CD14-positive monocyte (primary cell): ENCODE data around the gene KCNQ1. TPM values are rescaled to one million over a fixed set of nuclear protein-coding genes. Genes with fewer than 3 reads are reported as not detected.

ENCODE experiments used
- DNase-seq, 3 donors: peaks; one replicate each; pipeline ENCODE4 v3.0.0-alpha.2; 2011 to 2022
- H2AFZ ChIP-seq: 2 replicates; pipeline ENCODE4 v1.6.0; 2012; ENCODE audit warnings: mild to moderate bottlenecking, low read depth, low read length, inconsistent platforms; ENCODE audit not compliant: insufficient read depth, poor library complexity, severe bottlenecking
- H3K27ac ChIP-seq, 2 donors: 1 replicate in 1 of 2; 2 replicates in 1 of 2; pipeline ENCODE4 v1.5.1; 2012 to 2013; ENCODE audit warnings: low read length in 2 of 2, control low read depth in 1 of 2, inconsistent platforms in 1 of 2, low read depth in 1 of 2, mild to moderate bottlenecking in 1 of 2
- H3K27me3 ChIP-seq, 2 donors: one replicate each; pipeline versions ENCODE4 v1.6.0 to v1.6.1; 2011 to 2013; ENCODE audit warnings: low read length in 2 of 2; ENCODE audit not compliant: control insufficient read depth in 2 of 2, insufficient read depth in 2 of 2
- H3K36me3 ChIP-seq, 2 donors: replicated peaks in 1 of 2; 1 replicate in 1 of 2; 2 replicates in 1 of 2; pipeline versions ENCODE4 v1.5.1 to v1.6.1; 2012 to 2013; ENCODE audit warnings: low read length in 2 of 2, control low read depth in 1 of 2, inconsistent platforms in 1 of 2, mild to moderate bottlenecking in 1 of 2; ENCODE audit not compliant: insufficient read depth in 2 of 2, control insufficient read depth in 1 of 2
- H3K4me1 ChIP-seq, 2 donors: 1 replicate in 1 of 2; 2 replicates in 1 of 2; pipeline versions ENCODE4 v1.5.1 to v1.6.1; 2012 to 2013; ENCODE audit warnings: low read length in 2 of 2, control low read depth in 1 of 2, inconsistent platforms in 1 of 2, mild to moderate bottlenecking in 1 of 2, moderate library complexity in 1 of 2; ENCODE audit not compliant: insufficient read depth in 2 of 2, control insufficient read depth in 1 of 2
- H3K4me2 ChIP-seq: replicated peaks from 2 replicates; pipeline ENCODE3; 2012; ENCODE audit warnings: low read length, moderate library complexity, mild to moderate bottlenecking; ENCODE audit not compliant: poor library complexity, severe bottlenecking; ENCODE audit errors: extremely low read depth
- H3K4me3 ChIP-seq, 3 experiments: fragments of 200-600 bp in 1 of 3; sonication (generic) in 1 of 3; replicated peaks in 1 of 3; 1 replicate in 2 of 3; 2 replicates in 1 of 3; pipeline ENCODE4 v1.5.1; 2011 to 2013; ENCODE audit warnings: low read length in 3 of 3, mild to moderate bottlenecking in 3 of 3, control low read depth in 2 of 3, low read depth in 2 of 3, inconsistent platforms in 1 of 3, moderate library complexity in 1 of 3
- H3K79me2 ChIP-seq: 2 replicates; pipeline ENCODE4 v1.6.0; 2012; ENCODE audit warnings: mild to moderate bottlenecking, control low read depth, inconsistent platforms, low read length, moderate library complexity; ENCODE audit not compliant: insufficient read depth
- H3K9ac ChIP-seq: 2 replicates; pipeline ENCODE4 v1.6.0; 2017; ENCODE audit warnings: low read length, mild to moderate bottlenecking; ENCODE audit not compliant: insufficient read depth, poor library complexity, severe bottlenecking
- H3K9me3 ChIP-seq, 2 donors: replicated peaks in 1 of 2; 1 replicate in 1 of 2; 2 replicates in 1 of 2; pipeline versions ENCODE4 v1.5.1 to v1.6.1; 2012 to 2013; ENCODE audit warnings: low read length in 2 of 2, control low read depth in 1 of 2; ENCODE audit not compliant: control insufficient read depth in 1 of 2, insufficient read depth in 1 of 2
- H4K20me1 ChIP-seq: 2 replicates; pipeline ENCODE4 v1.6.0; 2012; ENCODE audit warnings: mild to moderate bottlenecking, low read length, control low read depth, moderate library complexity; ENCODE audit not compliant: insufficient read depth
- H3K27ac Mint-ChIP-seq, 7 donors: one replicate each; pipeline ENCODE4 v1.8.0; 2020; ENCODE audit warnings: mild to moderate bottlenecking in 7 of 7, mixed read lengths in 7 of 7, moderate library complexity in 6 of 7, inconsistent platforms in 2 of 7
- H3K27me3 Mint-ChIP-seq, 3 donors: one replicate each; pipeline ENCODE4 v1.8.0; 2021 to 2022; ENCODE audit warnings: low read depth in 3 of 3, mild to moderate bottlenecking in 3 of 3, mixed read lengths in 3 of 3, moderate library complexity in 3 of 3, inconsistent platforms in 1 of 3
- H3K36me3 Mint-ChIP-seq, 2 donors: one replicate each; pipeline ENCODE4 v1.8.0; 2020; ENCODE audit warnings: mixed read lengths in 2 of 2, inconsistent platforms in 1 of 2, mild to moderate bottlenecking in 1 of 2
- H3K4me1 Mint-ChIP-seq: one replicate; pipeline ENCODE4 v1.8.0; 2020; ENCODE audit warnings: mild to moderate bottlenecking, mixed read lengths
- H3K4me3 Mint-ChIP-seq, 2 donors: one replicate each; pipeline ENCODE4 v1.8.0; 2020; ENCODE audit warnings: mild to moderate bottlenecking in 2 of 2, mixed read lengths in 2 of 2, moderate library complexity in 1 of 2
- H3K9me3 Mint-ChIP-seq, 7 donors: one replicate each; pipeline ENCODE4 v1.8.0; 2020 to 2022; ENCODE audit warnings: mixed read lengths in 7 of 7, mild to moderate bottlenecking in 6 of 7, moderate library complexity in 6 of 7, inconsistent platforms in 2 of 7
- WGBS: methylation state at CpG from one replicate; pipeline ENCODE4 v1.1.5; 2013; ENCODE audit warnings: missing lambda C conversion rate; ENCODE audit not compliant: insufficient coverage; 5-methylcytosine and 5-hydroxymethylcytosine counted together
- intact Hi-C, 2 donors: fragments of 100-400 bp; cut with micrococcal nuclease; formaldehyde crosslinking; loops; one replicate each; pipeline versions ENCODE4 v1.15.0 to v1.15.1; 2023
- polyA plus RNA-seq, 3 donors: library from polyadenylated mRNA; depleted of rRNA in 1 of 3; unstranded in 2 of 3; stranded (reverse) in 1 of 3; fragments of 300-500 nt in 2 of 3; fragments of >200 nt in 1 of 3; fragmentation: Illumina TruSeq in 2 of 3; gene quantifications; 1 replicate in 2 of 3; 2 replicates in 1 of 3; pipeline ENCODE4 v1.2.3, GENCODE V29; 2012 to 2021
- TF ChIP-seq, protein P1 (sequence below): fragments of 200-600 bp; IDR thresholded peaks from one replicate; pipeline ENCODE4 v1.8.0; 2022; ENCODE audit warnings: antibody characterized with exemption, mild to moderate bottlenecking

KCNQ1 gene
- polyA plus RNA-seq, 3 donors, result 14.9 to 31.8 (median 21.6) TPM

DNA sequence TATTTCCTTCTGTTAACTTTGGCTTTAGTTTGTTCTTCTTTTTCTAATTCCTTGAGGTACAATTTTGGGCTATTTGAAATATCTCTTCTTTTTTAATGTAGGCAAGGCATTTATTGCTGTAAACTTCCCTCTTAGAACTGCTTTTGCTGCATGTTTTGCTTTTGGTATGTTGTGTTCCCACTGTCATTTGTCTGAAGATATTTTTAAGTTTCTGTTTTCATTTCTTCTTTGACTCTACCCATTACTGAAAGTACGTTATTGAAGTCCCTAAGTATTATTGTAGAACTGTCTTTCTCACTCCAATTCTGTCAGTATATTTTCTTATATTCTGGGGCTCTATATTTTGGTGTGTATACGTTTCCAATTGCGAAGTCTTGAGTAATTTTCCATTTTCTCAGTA, 177.1 kb downstream of the KCNQ1 start:
- Mint-ChIP-seq H3K36me3 (peaks cover 51 to 53% of the 10 kb centered on the region in 2 donors), H3K27me3 (peaks cover 2 to 5% (median 3%) of the 10 kb centered on the region in 3 donors), H3K4me1 (no peaks in the 10 kb centered on the region), H3K9me3 (peaks cover 0 to 5% (median 3%) of the 10 kb centered on the region in 7 donors), H3K4me3 (no peak overlapping the region), H3K27ac (no peak overlapping the region)
- intact Hi-C loops, result loop anchor here in 1 of 2 donors (5.0 kb wide), 1 partner anchor 35 kb away; no protein-coding TSS in a partner anchor
- peaks cover 44% of the 10 kb centered on the region for H4K20me1 ChIP-seq
- H2AFZ ChIP-seq, result no peak overlapping the region
- no peak overlapping the region for H3K9ac ChIP-seq
- TF ChIP-seq, protein P1, sequence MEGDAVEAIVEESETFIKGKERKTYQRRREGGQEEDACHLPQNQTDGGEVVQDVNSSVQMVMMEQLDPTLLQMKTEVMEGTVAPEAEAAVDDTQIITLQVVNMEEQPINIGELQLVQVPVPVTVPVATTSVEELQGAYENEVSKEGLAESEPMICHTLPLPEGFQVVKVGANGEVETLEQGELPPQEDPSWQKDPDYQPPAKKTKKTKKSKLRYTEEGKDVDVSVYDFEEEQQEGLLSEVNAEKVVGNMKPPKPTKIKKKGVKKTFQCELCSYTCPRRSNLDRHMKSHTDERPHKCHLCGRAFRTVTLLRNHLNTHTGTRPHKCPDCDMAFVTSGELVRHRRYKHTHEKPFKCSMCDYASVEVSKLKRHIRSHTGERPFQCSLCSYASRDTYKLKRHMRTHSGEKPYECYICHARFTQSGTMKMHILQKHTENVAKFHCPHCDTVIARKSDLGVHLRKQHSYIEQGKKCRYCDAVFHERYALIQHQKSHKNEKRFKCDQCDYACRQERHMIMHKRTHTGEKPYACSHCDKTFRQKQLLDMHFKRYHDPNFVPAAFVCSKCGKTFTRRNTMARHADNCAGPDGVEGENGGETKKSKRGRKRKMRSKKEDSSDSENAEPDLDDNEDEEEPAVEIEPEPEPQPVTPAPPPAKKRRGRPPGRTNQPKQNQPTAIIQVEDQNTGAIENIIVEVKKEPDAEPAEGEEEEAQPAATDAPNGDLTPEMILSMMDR, result no peak
- peaks cover 11 to 36% of the 10 kb centered on the region in 2 donors for H3K36me3 ChIP-seq
- H3K79me2 ChIP-seq, result no peaks in the 10 kb centered on the region
- WGBS, result no CpG with 5 or more reads among the region's 3 CpGs
- no peaks in the 10 kb centered on the region for H3K4me1 ChIP-seq
- no peaks in the 10 kb centered on the region for H3K27me3 ChIP-seq
- no peak overlapping the region for H3K27ac ChIP-seq
- no peak overlapping the region for H3K4me2 ChIP-seq
- no peaks in the 10 kb centered on the region for H3K9me3 ChIP-seq
- H3K4me3 ChIP-seq, result no peak overlapping the region
- DNase-seq, result no peak

DNA sequence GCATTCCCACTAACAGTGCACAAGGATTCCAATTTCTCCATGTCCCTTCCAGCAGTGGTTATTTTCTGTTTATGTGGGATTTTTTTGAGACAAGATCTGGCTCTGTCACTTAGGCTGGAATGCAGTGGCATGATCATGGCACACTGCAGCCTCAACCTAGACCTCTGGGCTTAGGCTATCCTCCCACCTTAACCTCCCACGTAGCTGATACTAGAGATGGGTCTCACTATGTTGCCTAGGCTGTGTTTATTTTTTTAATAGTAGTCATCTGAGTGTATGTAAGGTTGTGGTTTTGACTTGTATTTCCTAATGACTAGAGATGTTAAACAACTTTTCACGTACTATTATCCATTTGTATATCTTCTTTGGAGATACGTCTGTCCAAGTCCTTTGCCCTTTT, 180.4 kb downstream of the KCNQ1 start:
- Histone ChIP-seq H3K36me3 (peaks cover 11 to 42% of the 10 kb centered on the region in 2 donors), H3K27me3 (no peaks in the 10 kb centered on the region), H3K9ac (no peak overlapping the region), H3K27ac (no peak overlapping the region), H3K4me2 (no peak overlapping the region), H4K20me1 (peaks cover 24% of the 10 kb centered on the region), H2AFZ (no peak overlapping the region), H3K4me3 (no peak overlapping the region), H3K4me1 (no peaks in the 10 kb centered on the region), H3K79me2 (no peaks in the 10 kb centered on the region), H3K9me3 (peaks cover 2 to 15% of the 10 kb centered on the region in 2 donors)
- no peak overlapping the region for H3K27ac Mint-ChIP-seq
- no peak overlapping the region for H3K4me3 Mint-ChIP-seq
- intact Hi-C loops, result no loop called here
- H3K9me3 Mint-ChIP-seq, result peaks cover 7 to 19% (median 14%) of the 10 kb centered on the region in 7 donors
- H3K4me1 Mint-ChIP-seq, result no peaks in the 10 kb centered on the region
- DNase-seq, result no peak
- peaks cover 2 to 5% (median 5%) of the 10 kb centered on the region in 3 donors for H3K27me3 Mint-ChIP-seq
- TF ChIP-seq, protein P1, result no peak
- no CpG with 5 or more reads among the region's 3 CpGs for WGBS
- H3K36me3 Mint-ChIP-seq, result peaks cover 41 to 47% of the 10 kb centered on the region in 2 donors
